AG04450 (cell line): ENCODE data around the gene TOX3. TPM values are rescaled to one million over a fixed set of nuclear protein-coding genes. Genes with fewer than 3 reads are reported as not detected.

Source experiments
- CTCF ChIA-PET: fragments of 300-600, 350-600 bp; formaldehyde crosslinking; extraction: SDS; loops from one replicate; lab custom pipeline; 2022; ENCODE audit warnings: antibody characterized with exemption, inconsistent platforms; lab: Charles Lee
- POLR2A ChIA-PET: fragments of 350-600 bp; formaldehyde crosslinking; extraction: SDS; loops from one replicate; lab custom pipeline; 2021; ENCODE audit warnings: antibody characterized with exemption, inconsistent platforms; lab: Yijun Ruan, JAX
- DNase-seq: peaks from one replicate; pipeline ENCODE4 v3.0.0-alpha.2; 2011; ENCODE audit warnings: low read depth, low spot score
- H3K27ac ChIP-seq: one replicate; pipeline ENCODE4 v1.5.1; 2012; ENCODE audit warnings: low read depth, low read length, control low read depth
- H3K27me3 ChIP-seq: one replicate; pipeline ENCODE4 v1.6.0; 2012; ENCODE audit warnings: low read length; ENCODE audit not compliant: control insufficient read depth, insufficient read depth
- H3K4me3 ChIP-seq: 2 replicates; pipeline ENCODE4 v1.5.1; 2011; ENCODE audit warnings: mild to moderate bottlenecking, low read depth, low read length, control low read depth
- H3K9me3 ChIP-seq: 2 replicates; pipeline ENCODE4 v1.5.1; 2012; ENCODE audit warnings: low read length; ENCODE audit not compliant: control insufficient read depth, insufficient read depth
- CTCF ChIP-seq: IDR thresholded peaks from 2 replicates; pipeline ENCODE4 v1.5.1; 2011; ENCODE audit warnings: low read depth, low read length, control low read depth, inconsistent platforms
- polyA plus RNA-seq: library from polyadenylated mRNA; depleted of rRNA; stranded (reverse); fragments of >200 nt; gene quantifications from 2 replicates; pipeline ENCODE4 v1.2.3, GENCODE V29; 2011

Gene TOX3
- polyA plus RNA-seq, 1 experiment, result not detected

GRCh38 chr16:52545898-52546266 is 1.1 kb downstream of the TOX3 start:
- no peak overlapping the region for H3K4me3 ChIP-seq
- POLR2A ChIA-PET, result no interaction called here
- H3K9me3 ChIP-seq, result peaks cover 4% of the 10 kb centered on the region; the same call in 1 of the 2 replicates
- DNase-seq, result no peak
- H3K27ac ChIP-seq, result no peak overlapping the region
- peaks cover 26% of the 10 kb centered on the region for H3K27me3 ChIP-seq
- CTCF ChIA-PET, result no interaction called here
- no peak for TF ChIP-seq CTCF

- DNase-seq, result no peak
- H3K27ac ChIP-seq, result no peak overlapping the region
- H3K9me3 ChIP-seq, result peaks cover 4% of the 10 kb centered on the region; the same call in 1 of the 2 replicates
- no peak overlapping the region for H3K4me3 ChIP-seq
- CTCF ChIA-PET, result no interaction called here
- TF ChIP-seq CTCF, result no peak
- POLR2A ChIA-PET, result no interaction called here
- H3K27me3 ChIP-seq, result peaks cover 26% of the 10 kb centered on the region
These were observed 1.6 kb downstream of the TOX3 start for GRCh38 chr16:52545222-52545897.

GRCh38 chr16:52544703-52545102 is 2.2 kb downstream of the TOX3 start:
- peaks cover 4% of the 10 kb centered on the region; the same call in 1 of the 2 replicates for H3K9me3 ChIP-seq
- no peak for TF ChIP-seq CTCF
- H3K27me3 ChIP-seq, result peaks cover 26% of the 10 kb centered on the region
- DNase-seq, result no peak
- CTCF ChIA-PET, result no interaction called here
- H3K27ac ChIP-seq, result no peak overlapping the region
- no peak overlapping the region for H3K4me3 ChIP-seq
- POLR2A ChIA-PET, result no interaction called here

- no peak overlapping the region for H3K4me3 ChIP-seq
- DNase-seq, result no peak
- no peak for TF ChIP-seq CTCF
- peaks cover 26% of the 10 kb centered on the region for H3K27me3 ChIP-seq
- H3K27ac ChIP-seq, result no peak overlapping the region
- CTCF ChIA-PET, result no interaction called here
- H3K9me3 ChIP-seq, result peaks cover 4% of the 10 kb centered on the region; the same call in 1 of the 2 replicates
- POLR2A ChIA-PET, result no interaction called here
These were observed 3.3 kb downstream of the TOX3 start for GRCh38 chr16:52543654-52544053.

GRCh38 chr16:52540910-52541309 is 6.0 kb downstream of the TOX3 start:
- H3K9me3 ChIP-seq, result no peaks in the 10 kb centered on the region; the same call in 1 of the 2 replicates
- no peak for TF ChIP-seq CTCF
- POLR2A ChIA-PET, result no interaction called here
- DNase-seq, result no peak
- H3K27me3 ChIP-seq, result peaks cover 10% of the 10 kb centered on the region
- CTCF ChIA-PET, result no interaction called here
- H3K27ac ChIP-seq, result no peak overlapping the region
- H3K4me3 ChIP-seq, result no peak overlapping the region
